K562 (cell line): Measurements from ENCODE around the gene MYO18A. TPM values are rescaled to one million over a fixed set of nuclear protein-coding genes. Genes with fewer than 3 reads are reported as not detected.

Experiments used
- AFF1 ChIP-seq, 2 experiments: fragments of 450-650 bp; IDR thresholded peaks; 2 replicates each; pipeline ENCODE4 v1.6.1; 2018; ENCODE audit warnings: mild to moderate bottlenecking in 2 of 2, low read depth in 1 of 2; ENCODE audit not compliant: partially characterized antibody in 2 of 2
- CTCF ChIP-seq, 3 experiments: IDR thresholded peaks in 2 of 3; conservative IDR thresholded peaks in 1 of 3; 2 replicates each; pipeline ENCODE4 v1.5.1; 2011 to 2012; ENCODE audit warnings: low read length in 3 of 3, mild to moderate bottlenecking in 3 of 3, control low read depth in 2 of 3, improper control_type of control experiment in 1 of 3, inconsistent platforms in 1 of 3, low read depth in 1 of 3, mixed read lengths in 1 of 3, moderate library complexity in 1 of 3; ENCODE audit not compliant: insufficient read depth in 2 of 3
- ETV1 ChIP-seq: fragments of 450-650 bp; conservative IDR thresholded peaks from 2 replicates; pipeline ENCODE4 v1.6.1; 2016; ENCODE audit warnings: missing genetic modification characterization, control low read depth, low read depth, missing compliant biosample characterization
- GATA2 ChIP-seq: sonication (generic); formaldehyde crosslinking; IDR thresholded peaks from 2 replicates; pipeline ENCODE4 v1.4.0; 2020; ENCODE audit warnings: mild to moderate bottlenecking, missing genetic modification reagents
- GTF2A2 ChIP-seq: IDR thresholded peaks from 2 replicates; pipeline ENCODE4 v1.6.1; 2016; ENCODE audit warnings: mild to moderate bottlenecking, missing genetic modification characterization, missing compliant biosample characterization
- HCFC1 ChIP-seq: IDR thresholded peaks from 2 replicates; pipeline ENCODE4 v1.6.1; 2012; ENCODE audit warnings: low read depth, low read length, improper control_type of control experiment
- NFRKB ChIP-seq: fragments of 450-650 bp; IDR thresholded peaks from 2 replicates; pipeline ENCODE4 v1.6.1; 2016; ENCODE audit warnings: low read depth
- RNF219 ChIP-seq: fragments of 250-450 bp; sonication (Bioruptor Pico); IDR thresholded peaks from 2 replicates; pipeline ENCODE4 v1.5.0; 2022; ENCODE audit warnings: mild to moderate bottlenecking
- SIN3A ChIP-seq, 2 experiments: fragments of 150-350 bp in 1 of 2; IDR thresholded peaks; 2 replicates each; pipeline ENCODE4 v1.6.1; 2011 to 2016; ENCODE audit warnings: borderline replicate concordance in 2 of 2, low read depth in 2 of 2, low read length in 2 of 2, mild to moderate bottlenecking in 2 of 2, moderate library complexity in 2 of 2; ENCODE audit not compliant: control insufficient read depth in 1 of 2
- ZBTB34 ChIP-seq: fragments of 250-450 bp; sonication (Bioruptor Pico); IDR thresholded peaks from 2 replicates; pipeline ENCODE4 v1.8.0; 2021; ENCODE audit warnings: mild to moderate bottlenecking, moderate library complexity
- ZNF778 ChIP-seq: fragments of 450-650 bp; formaldehyde crosslinking; IDR thresholded peaks from 2 replicates; pipeline ENCODE4 v1.4.0; 2020; ENCODE audit warnings: mild to moderate bottlenecking, moderate library complexity
- polyA plus RNA-seq, 8 experiments: library from polyadenylated mRNA; depleted of rRNA in 4 of 8; stranded (reverse) in 5 of 8; unstranded in 3 of 8; fragments of >200 nt; fragmentation: Nextera tagmentation in 2 of 8; fragmentation: Illumina TruSeq in 1 of 8; extraction: Ambion mirVana in 2 of 8; extraction: Trizol in 1 of 8; gene quantifications; 2 replicates each; pipeline versions ENCODE4 v1.2.1 to v1.2.3, GENCODE V29; 2011 to 2014; ENCODE audit warnings: inconsistent platforms in 1 of 8, missing spikeins in 1 of 8
- total RNA-seq, 7 experiments: library from RNA; depleted of rRNA in 6 of 7; stranded (reverse); fragments of >200 nt in 6 of 7; fragmentation: Illumina TruSeq in 2 of 7; extraction: Trizol in 2 of 7; gene quantifications; 2 replicates each; pipeline versions ENCODE4 v1.2.1 to v1.2.3, GENCODE V29; 2011 to 2021; ENCODE audit warnings: low replicate concordance in 1 of 7

Gene MYO18A
- total and polyA plus RNA-seq, 9 of the 15 experiments (the other 6 are each of a cell fraction or from before 2014, with no cell fraction given): 2.5 to 65.4 (median 17.1) TPM

GRCh38 chr17:29143894-29144293, 36.3 kb downstream of the MYO18A start (continued):
- TF ChIP-seq ZBTB34 (CRISPR knock-in tag): no peak
- TF ChIP-seq SIN3A (IDR thresholded peaks at IDR 0.05; ENCODE audit: borderline replicate concordance in 2 of 2, control insufficient read depth in 1 of 2, low read depth in 2 of 2, low read length in 2 of 2): peak in 1 of 2 experiments; percentile 51; a peak in 1 of 4 replicates
- no peak for TF ChIP-seq NFRKB
- TF ChIP-seq AFF1 (IDR thresholded peaks at IDR 0.05; ENCODE audit: low read depth in 1 of 2, partially characterized antibody in 2 of 2): no peak
- TF ChIP-seq GATA2 (CRISPR knock-in tag): no peak
- TF ChIP-seq CTCF (IDR thresholded peaks at IDR 0.05 in 2 of 3, conservative IDR thresholded peaks at IDR 0.05 in 1 of 3; ENCODE audit: insufficient read depth in 2 of 3, low read depth in 1 of 3, low read length in 3 of 3): peak; percentile 56 to 74 (median 66)
- TF ChIP-seq RNF219 (CRISPR knock-in tag): no peak
- TF ChIP-seq HCFC1: no peak
- TF ChIP-seq GTF2A2 (tag): no peak
- TF ChIP-seq ETV1 (tag): no peak
- TF ChIP-seq ZNF778 (CRISPR knock-in tag): no peak
